Measurements from ENCODE around the gene C6orf15. TPM values are rescaled to one million over a fixed set of nuclear protein-coding genes. Genes with fewer than 3 reads are reported as not detected.

Gene C6orf15
- total RNA-seq, 1 experiment from 2014 or later = not detected

GRCh38 chr6:31087494-31088089 is 24.8 kb downstream of the C6orf15 start:
- Histone ChIP-seq H3K4me3 (ENCODE audit: low read depth in 2 of 2, low read length in 2 of 2) (no peak overlapping the region), H3K27me3 (ENCODE audit: control insufficient read depth, insufficient read depth, low read length) (no peaks in the 10 kb centered on the region), H3K9me3 (ENCODE audit: control insufficient read depth, insufficient read depth, low read depth, low read length) (no peaks in the 10 kb centered on the region), H3K27ac (ENCODE audit: low read length) (no peak overlapping the region), H3K36me3 (ENCODE audit: control insufficient read depth, insufficient read depth, low read length) (no peaks in the 10 kb centered on the region), H3K4me1 (ENCODE audit: control insufficient read depth, insufficient read depth, low read length) (peaks cover 3% of the 10 kb centered on the region; the same call in 1 of the 2 replicates)
- DNase-seq (ENCODE audit: low read depth, low spot score) (no peak), ATAC-seq (peak; percentile 97)
- TF ChIP-seq TCF7L2 (IDR thresholded peaks at IDR 0.05; ENCODE audit: low read depth, low read length) (no peak), POLR2AphosphoS5 (IDR thresholded peaks at IDR 0.05; ENCODE audit: low read depth, low read length) (no peak), CTCF (IDR thresholded peaks at IDR 0.05) (peak; percentile 84)
- POLR2A ChIA-PET = interaction anchor here (0.6 kb wide), 2 partner anchors 52 to 465 kb away, joined by 3 to 13 read pairs; no protein-coding TSS in a partner anchor
- CTCF ChIA-PET = interaction anchor here (0.6 to 1.1 kb wide), 21 partner anchors 8 to 441 kb away, joined by 3 to 18 read pairs (median 4); partner anchors contain the start of genes PSORS1C1, TCF19 and VARS2
- no TSS peak for BruUV-seq (replicated peaks)
- intact Hi-C loops (cut with micrococcal nuclease; ENCODE audit: unreplicated experiment) = loop anchor here (2.0 to 5.0 kb wide), 2 partner anchors 259 to 405 kb away; no protein-coding TSS in a partner anchor
- in situ Hi-C loops (cut with HindIII; ENCODE audit: low pct_unique_long_range_greater_than_20kb, low sequenced_read_pairs) = no loop called here

DNA sequence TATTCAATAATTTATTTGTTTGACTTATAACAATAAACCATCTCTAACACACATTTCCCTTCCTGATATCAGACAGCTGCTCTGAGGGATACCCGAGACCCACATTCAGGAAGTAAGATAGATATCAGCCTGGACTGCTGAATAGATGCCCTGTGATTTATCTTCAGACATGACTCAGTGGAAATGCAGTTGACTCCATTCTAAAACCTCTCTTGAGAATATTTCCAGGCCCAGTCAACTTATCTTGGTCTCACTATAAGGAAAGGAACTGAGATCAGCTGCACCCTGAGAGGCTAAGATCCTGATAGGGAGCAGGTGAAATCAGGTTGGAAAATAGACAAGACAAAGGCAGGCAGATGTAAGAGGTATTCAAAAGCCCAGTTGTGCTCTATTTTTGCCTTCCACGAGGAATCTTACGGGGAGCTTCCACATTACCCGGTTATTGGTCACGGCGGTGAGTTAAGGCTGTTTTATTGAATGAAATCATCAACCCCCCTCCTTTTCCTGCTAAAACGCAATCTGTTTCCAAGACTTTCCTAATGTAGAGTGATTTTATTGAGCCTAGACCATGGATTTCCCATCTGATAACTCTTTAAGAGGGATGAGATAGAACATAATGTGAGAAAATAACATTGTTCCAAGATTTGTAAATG is 25.5 kb downstream of the C6orf15 start:
- in situ Hi-C loops (cut with HindIII; ENCODE audit: low pct_unique_long_range_greater_than_20kb, low sequenced_read_pairs) = no loop called here
- no peak for DNase-seq (ENCODE audit: low read depth, low spot score)
- H3K4me3 ChIP-seq (ENCODE audit: low read depth in 2 of 2, low read length in 2 of 2) = no peak overlapping the region
- peaks cover 3% of the 10 kb centered on the region; the same call in 1 of the 2 replicates for H3K4me1 ChIP-seq (ENCODE audit: control insufficient read depth, insufficient read depth, low read length)
- no peak for TF ChIP-seq SIN3A (IDR thresholded peaks at IDR 0.05; ENCODE audit: borderline replicate concordance, insufficient read depth, low read depth, low read length)
- TF ChIP-seq TCF7L2 (IDR thresholded peaks at IDR 0.05; ENCODE audit: low read depth, low read length) = no peak
- TF ChIP-seq POLR2AphosphoS5 (IDR thresholded peaks at IDR 0.05; ENCODE audit: low read depth, low read length) = no peak
- no peak for TF ChIP-seq CTCF (IDR thresholded peaks at IDR 0.05)
- TF ChIP-seq REST (IDR thresholded peaks at IDR 0.05; ENCODE audit: insufficient read depth in 1 of 2, low read depth in 2 of 2, low read length in 1 of 2) = no peak
- POLR2A ChIA-PET = interaction anchor here (0.6 kb wide), 2 partner anchors 52 to 465 kb away, joined by 3 to 13 read pairs; no protein-coding TSS in a partner anchor
- ATAC-seq = 0 out of 2 replicates have a peak, but pooled peaks have one; percentile 16
- no peak overlapping the region for H3K27ac ChIP-seq (ENCODE audit: low read length)
- CTCF ChIA-PET = interaction anchor here (0.6 to 1.1 kb wide), 21 partner anchors 8 to 441 kb away, joined by 3 to 18 read pairs (median 4); partner anchors contain the start of genes PSORS1C1, TCF19 and VARS2
- BruUV-seq (replicated peaks) = no TSS peak
- no peaks in the 10 kb centered on the region for H3K27me3 ChIP-seq (ENCODE audit: control insufficient read depth, insufficient read depth, low read length)
- intact Hi-C loops (cut with micrococcal nuclease; ENCODE audit: unreplicated experiment) = loop anchor here (2.0 to 5.0 kb wide), 2 partner anchors 258 to 405 kb away; no protein-coding TSS in a partner anchor
- no peaks in the 10 kb centered on the region for H3K36me3 ChIP-seq (ENCODE audit: control insufficient read depth, insufficient read depth, low read length)
- no peaks in the 10 kb centered on the region for H3K9me3 ChIP-seq (ENCODE audit: control insufficient read depth, insufficient read depth, low read depth, low read length)
